ENCODE results near the gene APBB2. TPM values are rescaled to one million over a fixed set of nuclear protein-coding genes. Genes with fewer than 3 reads are reported as not detected.

Gene APBB2
- polyA plus RNA-seq, 3 donors = 0.15 to 0.33 TPM; not detected in 1

DNA sequence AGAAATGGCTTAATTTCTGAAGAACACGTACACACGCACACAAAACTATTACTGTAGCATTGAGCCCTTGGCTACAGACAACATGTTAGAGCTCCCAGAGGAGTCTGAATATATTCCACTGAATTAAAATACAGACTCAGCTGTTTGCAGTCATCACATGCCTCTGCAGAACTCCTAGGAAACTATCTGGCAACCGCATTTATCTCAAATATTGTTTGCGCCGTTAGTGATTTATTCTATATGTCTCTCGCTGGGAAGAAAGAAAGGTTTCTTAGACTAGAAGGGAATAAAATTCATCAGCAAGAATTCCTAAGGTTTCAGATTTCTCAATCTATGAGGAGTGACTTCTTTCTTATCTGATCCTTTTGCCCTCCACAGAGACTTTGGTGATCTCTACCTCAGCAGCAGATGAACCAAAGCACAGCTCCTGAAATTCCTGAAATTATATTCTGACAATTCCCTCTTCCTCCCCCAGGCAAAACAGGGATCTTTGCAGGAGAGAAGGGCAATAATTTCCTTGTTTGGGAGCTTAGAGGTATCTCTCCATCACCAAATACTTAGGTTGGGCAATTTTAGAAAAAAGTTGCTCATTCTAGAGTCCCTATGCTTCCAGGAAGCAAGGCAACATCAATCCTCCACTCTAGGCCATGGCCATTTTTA is 199.2 kb downstream of the APBB2 start:
- Histone ChIP-seq H3K4me1 (ENCODE audit: control insufficient read depth in 1 of 2, insufficient read depth in 2 of 2, low read length in 2 of 2) (no peaks in the 10 kb centered on the region), H3K9me3 (replicated peaks in 1 of 2; ENCODE audit: control insufficient read depth in 1 of 2, insufficient read depth in 1 of 2, low read length in 2 of 2) (no peaks in the 10 kb centered on the region), H4K20me1 (ENCODE audit: insufficient read depth, low read length) (no peaks in the 10 kb centered on the region), H3K9ac (ENCODE audit: insufficient read depth, low read length, poor library complexity, severe bottlenecking) (no peak overlapping the region), H3K4me2 (replicated peaks; ENCODE audit: extremely low read depth, low read length, poor library complexity, severe bottlenecking) (no peak overlapping the region), H3K36me3 (replicated peaks in 1 of 2; ENCODE audit: control insufficient read depth in 1 of 2, insufficient read depth in 2 of 2, low read length in 2 of 2) (no peaks in the 10 kb centered on the region), H3K4me3 (replicated peaks in 1 of 3; ENCODE audit: low read depth in 2 of 3, low read length in 3 of 3) (no peak overlapping the region), H3K27me3 (ENCODE audit: control insufficient read depth in 2 of 2, insufficient read depth in 2 of 2, low read length in 2 of 2) (no peaks in the 10 kb centered on the region), H2AFZ (ENCODE audit: insufficient read depth, low read depth, low read length, poor library complexity, severe bottlenecking) (no peak overlapping the region), H3K27ac (ENCODE audit: low read depth in 1 of 2, low read length in 2 of 2) (no peak overlapping the region), H3K79me2 (ENCODE audit: insufficient read depth, low read length) (no peaks in the 10 kb centered on the region)
- H3K27me3 Mint-ChIP-seq (ENCODE audit: low read depth in 3 of 3) = peaks cover 0 to under 1% (median 0%) of the 10 kb centered on the region in 3 donors
- no peak overlapping the region for H3K4me3 Mint-ChIP-seq
- 100% methylated on average over 1 of the region's 6 CpGs for WGBS (ENCODE audit: insufficient coverage)
- H3K36me3 Mint-ChIP-seq = peaks cover 0 to 3% of the 10 kb centered on the region in 2 donors
- no peaks in the 10 kb centered on the region for H3K9me3 Mint-ChIP-seq
- peaks cover 2% of the 10 kb centered on the region for H3K4me1 Mint-ChIP-seq
- intact Hi-C loops (cut with micrococcal nuclease) = no loop called here
- DNase-seq = no peak
- TF ChIP-seq CTCF (IDR thresholded peaks at IDR 0.05) = no peak
- no peak overlapping the region for H3K27ac Mint-ChIP-seq

DNA sequence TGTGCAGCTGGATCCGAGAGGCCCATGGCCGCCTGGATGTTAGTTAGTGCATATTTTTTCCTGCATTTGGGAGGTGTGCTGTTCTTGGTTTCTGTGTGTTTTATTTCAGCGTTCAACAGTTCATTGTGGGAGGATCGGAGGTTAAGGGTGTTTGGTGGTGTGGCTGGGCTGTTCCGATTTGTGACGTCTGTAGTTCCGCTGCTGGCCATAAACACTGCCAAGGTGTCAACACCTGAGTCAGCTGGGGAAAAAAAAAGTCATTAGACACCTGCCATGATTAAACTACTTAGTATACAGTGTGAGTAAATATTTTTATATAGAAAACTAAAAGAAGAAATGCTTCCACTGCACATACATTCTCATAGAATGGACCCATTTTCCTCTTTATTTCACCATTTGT is 200.2 kb downstream of the APBB2 start:
- Histone ChIP-seq H3K9ac (ENCODE audit: insufficient read depth, low read length, poor library complexity, severe bottlenecking) (no peak overlapping the region), H3K9me3 (replicated peaks in 1 of 2; ENCODE audit: control insufficient read depth in 1 of 2, insufficient read depth in 1 of 2, low read length in 2 of 2) (no peaks in the 10 kb centered on the region), H3K27ac (ENCODE audit: low read depth in 1 of 2, low read length in 2 of 2) (no peak overlapping the region), H3K36me3 (replicated peaks in 1 of 2; ENCODE audit: control insufficient read depth in 1 of 2, insufficient read depth in 2 of 2, low read length in 2 of 2) (no peaks in the 10 kb centered on the region), H2AFZ (ENCODE audit: insufficient read depth, low read depth, low read length, poor library complexity, severe bottlenecking) (no peak overlapping the region), H3K4me3 (replicated peaks in 1 of 3; ENCODE audit: low read depth in 2 of 3, low read length in 3 of 3) (no peak overlapping the region), H3K4me1 (ENCODE audit: control insufficient read depth in 1 of 2, insufficient read depth in 2 of 2, low read length in 2 of 2) (no peaks in the 10 kb centered on the region), H3K79me2 (ENCODE audit: insufficient read depth, low read length) (no peaks in the 10 kb centered on the region), H3K27me3 (ENCODE audit: control insufficient read depth in 2 of 2, insufficient read depth in 2 of 2, low read length in 2 of 2) (no peaks in the 10 kb centered on the region), H4K20me1 (ENCODE audit: insufficient read depth, low read length) (no peaks in the 10 kb centered on the region), H3K4me2 (replicated peaks; ENCODE audit: extremely low read depth, low read length, poor library complexity, severe bottlenecking) (no peak overlapping the region)
- H3K4me3 Mint-ChIP-seq = no peak overlapping the region
- TF ChIP-seq CTCF (IDR thresholded peaks at IDR 0.05) = no peak
- intact Hi-C loops (cut with micrococcal nuclease) = no loop called here
- peaks cover 0 to 3% of the 10 kb centered on the region in 2 donors for H3K36me3 Mint-ChIP-seq
- no peak for DNase-seq
- peak overlapping the region in 1 of 7 donors; percentile 13 for H3K27ac Mint-ChIP-seq
- H3K4me1 Mint-ChIP-seq = peaks cover 6% of the 10 kb centered on the region
- no peaks in the 10 kb centered on the region for H3K9me3 Mint-ChIP-seq
- WGBS (ENCODE audit: insufficient coverage) = 100% methylated on average over 2 of the region's 7 CpGs
- peaks cover 0 to 2% (median 0%) of the 10 kb centered on the region in 3 donors for H3K27me3 Mint-ChIP-seq (ENCODE audit: low read depth in 3 of 3)
